NCI-H69 (cell line): Measurements from ENCODE around the gene HERC5.
"Not testable (repeated sequence)": the region's sequence is repeated elsewhere in the genome, so short reads cannot be mapped to it uniquely, and the experiment has no call there.

Experiments used
- DNase-seq: peaks from one replicate; lab custom pipeline; 2025; lab: John Stamatoyannopoulos, UW

The HERC5 gene

DNA sequence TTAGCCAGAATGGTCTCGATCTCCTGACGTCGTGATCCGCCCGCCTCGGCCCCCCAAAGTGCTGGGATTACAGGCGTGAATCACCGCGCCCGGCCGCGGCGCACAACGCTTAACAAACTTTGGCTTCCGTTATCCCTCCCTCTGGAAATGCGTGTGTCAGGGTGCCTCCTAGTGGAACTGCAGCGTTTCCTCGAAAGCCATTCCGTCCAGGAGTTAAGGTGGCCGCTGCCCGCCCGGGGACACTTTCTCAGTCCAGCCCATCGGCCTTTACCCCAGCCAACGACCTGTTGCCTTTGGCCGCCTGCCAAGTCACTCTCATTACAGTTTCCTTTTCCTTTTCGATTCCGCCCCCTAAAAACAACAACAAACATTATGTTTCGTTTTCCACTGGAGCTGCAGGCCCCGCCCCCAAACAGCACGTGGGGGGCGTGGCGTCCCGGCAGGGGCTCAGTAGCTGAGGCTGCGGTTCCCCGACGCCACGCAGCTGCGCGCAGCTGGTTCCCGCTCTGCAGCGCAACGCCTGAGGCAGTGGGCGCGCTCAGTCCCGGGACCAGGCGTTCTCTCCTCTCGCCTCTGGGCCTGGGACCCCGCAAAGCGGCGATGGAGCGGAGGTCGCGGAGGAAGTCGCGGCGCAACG, at the start of gene HERC5:
Gene HERC5, plus strand, starts transcription at position 450 of the 637 bp plus-strand sequence. Its CDS starts 151 bp downstream, at position 601.
- peak; percentile 72 for DNase-seq

DNA sequence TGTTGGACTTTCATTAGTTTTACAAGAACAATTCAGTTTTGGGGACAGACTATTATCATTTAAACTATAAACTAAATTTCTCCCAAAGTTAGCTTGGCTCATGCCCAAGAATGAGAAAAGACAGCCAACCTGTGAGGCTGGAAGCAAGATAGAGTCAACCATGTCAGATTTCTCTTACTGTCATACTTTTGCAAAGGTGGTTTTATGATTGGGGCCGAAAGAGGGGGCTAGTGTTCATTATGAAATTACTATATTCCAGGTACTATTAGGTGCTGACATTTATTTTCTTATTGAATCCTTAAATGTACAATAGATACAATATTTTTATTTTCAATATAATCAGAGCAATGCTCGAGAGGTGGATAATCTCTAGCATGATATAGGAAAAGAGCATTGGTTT, 47.7 kb upstream of the HERC5 start:
- DNase-seq: no peak

GRCh38 chr4:88409789-88410188, 47.1 kb upstream of the HERC5 start:
- no peak for DNase-seq

- no peak for DNase-seq
Observed at GRCh38 chr4:88411491-88412096, 45.3 kb upstream of the HERC5 start.

DNA sequence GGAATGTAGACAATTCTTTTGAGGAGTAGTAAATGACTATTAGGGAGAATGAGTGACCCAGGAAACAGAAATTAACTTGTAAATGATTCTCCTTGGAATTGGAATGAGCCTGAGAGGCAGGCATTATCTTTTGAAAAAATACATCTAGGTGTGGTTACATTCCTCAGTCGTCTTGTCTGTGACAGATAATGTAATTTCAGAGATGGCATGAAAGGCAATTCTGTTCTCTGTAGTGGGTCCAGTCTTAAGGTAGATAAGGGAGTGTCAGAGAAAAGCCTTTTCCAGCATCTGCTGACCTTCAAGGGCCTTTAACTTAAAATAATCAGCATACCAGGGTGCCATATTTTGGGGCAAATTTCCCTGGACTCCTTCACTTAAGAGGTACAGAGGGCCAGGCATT, 43.1 kb upstream of the HERC5 start:
- DNase-seq: no peak

GRCh38 chr4:88414755-88415154, 42.2 kb upstream of the HERC5 start:
- DNase-seq: no peak

DNA sequence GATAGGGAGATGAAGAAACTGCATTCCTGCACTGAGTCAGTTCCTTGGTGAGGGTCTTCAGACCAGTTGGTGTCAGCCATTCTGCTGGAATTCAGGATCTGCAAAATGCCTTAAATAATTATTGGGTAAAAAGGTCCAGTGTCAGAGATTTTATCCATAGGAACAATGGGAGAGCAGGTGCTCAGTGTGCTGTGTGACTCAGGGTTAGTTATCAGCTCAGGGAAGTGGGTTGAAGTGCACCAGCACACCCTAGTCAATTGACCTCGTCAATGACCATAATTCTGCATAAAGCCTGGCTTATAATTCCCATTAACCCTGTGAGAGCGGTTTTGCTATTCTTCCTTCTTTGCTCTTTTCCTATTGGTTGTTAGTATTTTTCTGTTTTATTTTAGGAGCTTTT, 40.9 kb upstream of the HERC5 start:
- no peak for DNase-seq

- DNase-seq: no peak
Observed at GRCh38 chr4:88418411-88418810, 38.5 kb upstream of the HERC5 start.

GRCh38 chr4:88419874-88420273, 37.0 kb upstream of the HERC5 start:
- no peak for DNase-seq

GRCh38 chr4:88420844-88421243, 36.1 kb upstream of the HERC5 start:
- DNase-seq: no peak

GRCh38 chr4:88422403-88422802, 34.5 kb upstream of the HERC5 start:
- no peak for DNase-seq

- DNase-seq: no peak
Observed at GRCh38 chr4:88429401-88429800, 27.5 kb upstream of the HERC5 start.

DNA sequence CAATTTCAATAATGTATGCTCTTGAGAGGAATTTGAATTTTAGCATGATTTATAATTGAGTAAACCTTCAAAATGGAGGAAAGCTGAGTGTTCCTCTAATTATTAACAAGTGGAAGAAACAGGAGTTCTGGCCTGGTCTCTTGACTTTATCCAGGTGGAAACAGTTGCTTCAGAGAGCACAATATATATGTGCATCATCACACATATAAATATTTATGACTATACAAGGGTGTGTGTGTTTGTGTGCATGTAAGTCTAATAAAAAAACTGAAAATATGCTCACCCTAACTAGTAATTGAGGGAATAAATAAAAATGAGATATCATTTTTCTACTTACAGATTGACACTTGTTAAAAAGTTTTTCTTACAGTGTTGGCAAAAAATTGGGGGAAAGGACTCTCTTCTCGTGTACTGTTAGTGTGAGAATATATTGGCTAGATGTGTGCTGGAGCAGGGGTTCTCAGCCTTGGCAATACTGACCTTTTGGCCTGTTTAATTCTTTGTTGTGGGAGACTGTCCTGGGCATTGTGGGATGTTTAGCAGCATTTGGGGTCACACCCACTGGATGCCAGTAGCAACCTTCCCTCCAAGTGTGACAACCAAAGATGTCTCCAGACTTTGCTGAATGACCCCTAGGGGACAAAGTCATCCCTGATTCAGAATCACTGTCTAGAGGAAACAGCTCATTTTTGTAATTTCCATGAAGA, 20.8 kb upstream of the HERC5 start:
- no peak for DNase-seq

- not testable (repeated sequence) for DNase-seq
Observed at GRCh38 chr4:88437873-88438272, 19.0 kb upstream of the HERC5 start.

- no peak for DNase-seq
Observed at GRCh38 chr4:88439161-88439760, 17.7 kb upstream of the HERC5 start.

DNA sequence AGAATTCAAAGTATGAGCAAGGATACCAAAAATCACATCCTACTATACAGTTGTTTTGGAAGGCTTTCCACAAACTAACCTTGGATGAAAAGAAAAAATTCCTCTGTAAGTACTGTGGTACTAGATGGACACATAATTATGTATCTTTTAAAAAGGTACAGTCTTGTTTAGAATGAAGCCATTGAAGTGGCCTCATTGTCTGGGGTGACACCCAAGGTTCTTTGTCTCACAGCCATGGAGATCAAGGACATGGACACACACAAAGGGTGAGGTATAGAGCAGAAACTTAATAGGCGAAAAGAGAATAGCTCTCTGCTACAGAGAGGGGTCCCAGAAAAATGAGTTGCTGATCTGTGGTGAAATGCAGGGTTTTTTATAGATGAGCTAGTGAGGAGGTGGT, 16.8 kb upstream of the HERC5 start:
- no peak for DNase-seq

- DNase-seq: no peak
Observed at GRCh38 chr4:88441696-88442095, 15.2 kb upstream of the HERC5 start.

- DNase-seq: peak; percentile 8
Observed at GRCh38 chr4:88442689-88443191, 14.2 kb upstream of the HERC5 start.

DNA sequence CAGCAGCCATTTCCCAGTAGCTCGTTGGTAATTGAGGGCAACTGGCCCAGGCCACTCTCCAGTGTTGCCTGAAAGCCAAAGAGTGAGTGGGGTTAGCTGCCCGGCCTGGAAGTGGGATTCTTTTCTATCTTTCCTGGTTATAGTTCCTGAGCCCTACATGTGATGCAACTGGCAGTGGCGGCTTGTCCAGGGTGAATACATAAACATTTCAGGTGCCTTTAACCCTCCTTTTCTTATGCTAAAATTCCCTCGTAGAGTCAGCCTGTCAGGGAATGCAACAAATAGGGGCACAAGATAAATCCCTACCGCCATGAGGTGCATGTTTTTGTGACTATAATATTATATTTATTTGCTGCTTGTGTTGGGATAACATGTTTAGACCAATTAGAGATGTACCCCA, 13.4 kb upstream of the HERC5 start:
- no peak for DNase-seq

- DNase-seq: no peak
Observed at GRCh38 chr4:88445252-88445651, 11.7 kb upstream of the HERC5 start.

DNA sequence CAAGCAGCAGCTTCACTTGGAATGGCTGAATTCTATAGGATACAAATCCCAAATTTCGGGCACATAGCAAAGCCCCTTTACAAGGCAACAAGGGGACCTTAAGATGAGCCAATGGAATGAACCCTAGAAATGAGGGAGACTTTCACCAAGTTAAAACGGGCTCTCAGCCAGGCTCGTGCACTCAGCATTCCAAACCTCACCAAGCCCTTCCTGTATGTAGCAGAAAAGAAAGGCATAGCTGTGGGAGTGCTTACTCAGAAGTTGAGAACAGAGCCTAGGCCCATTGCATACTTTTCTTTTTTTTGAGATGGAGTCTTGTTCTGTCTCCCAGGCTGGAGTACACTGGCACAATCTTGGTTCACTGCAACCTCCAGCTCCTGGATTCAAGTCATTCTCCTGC, 10.8 kb upstream of the HERC5 start:
- no peak for DNase-seq

DNA sequence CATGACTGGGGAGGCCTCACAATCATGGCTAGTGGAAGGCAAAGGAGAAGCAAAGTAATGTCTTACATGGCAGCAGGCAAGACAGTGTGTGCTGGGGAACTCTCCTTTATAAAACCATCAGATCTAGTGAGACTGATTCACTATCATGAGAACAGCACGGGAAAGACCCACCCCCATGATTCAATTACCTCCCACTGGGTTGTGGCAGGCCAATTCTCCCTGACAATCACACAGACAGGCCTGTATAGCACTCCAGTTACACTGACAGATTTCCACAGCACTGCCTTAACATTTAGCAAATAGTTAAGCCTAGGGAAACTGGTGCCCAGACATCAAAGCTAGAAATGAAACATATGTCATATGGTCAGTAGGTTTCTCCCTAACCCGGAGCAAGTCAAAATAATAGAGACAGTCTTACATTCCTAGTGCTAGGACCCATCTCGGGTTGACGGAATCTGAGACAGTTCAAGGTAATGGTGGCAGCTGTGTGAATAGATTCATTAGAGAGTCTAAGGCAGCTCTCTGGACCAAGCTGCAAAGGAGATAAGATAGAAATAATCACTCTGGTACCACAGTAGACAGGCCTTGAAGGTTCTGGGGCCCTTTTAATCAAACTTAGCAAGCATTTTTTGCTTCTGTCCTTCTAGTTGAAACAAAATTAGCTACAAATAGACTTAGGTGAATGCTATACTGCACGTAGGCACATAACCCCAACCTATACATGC, 9.4 kb upstream of the HERC5 start:
- DNase-seq: no peak
